SK-N-SH (cell line): ENCODE results near the gene PCED1B. TPM values are rescaled to one million over a fixed set of nuclear protein-coding genes. Genes with fewer than 3 reads are reported as not detected.
A peak's percentile ranks its signal among the peaks of the same experiment; 100 is the strongest.

Experiments used
- CTCF ChIA-PET: fragments of 300-600, 350-600 bp; formaldehyde crosslinking; extraction: SDS; loops from one replicate; lab custom pipeline; 2021; lab: Yijun Ruan, JAX
- POLR2A ChIA-PET: fragments of 350-600 bp; sonication (Branson Sonifier 250); formaldehyde crosslinking; extraction: SDS; loops from one replicate; lab custom pipeline; 2020; ENCODE audit warnings: antibody characterized with exemption, inconsistent platforms; lab: Yijun Ruan, JAX
- DNase-seq: peaks from one replicate; pipeline ENCODE4 v3.0.0; 2012
- H2AFZ ChIP-seq: fragments of 200-600 bp; sonication (generic); 2 replicates; pipeline ENCODE4 v1.8.1; 2016; ENCODE audit warnings: antibody characterized with exemption, mild to moderate bottlenecking, low read depth
- H3F3A ChIP-seq: fragments of 200-600 bp; sonication (generic); replicated peaks from 2 replicates; pipeline ENCODE3; 2016; ENCODE audit warnings: antibody characterized with exemption, mild to moderate bottlenecking; ENCODE audit not compliant: insufficient read depth
- H3K27ac ChIP-seq, 2 experiments: fragments of 200-500 bp in 1 of 2; fragments of 200-600 bp in 1 of 2; sonication (Bioruptor generic) in 1 of 2; sonication (generic), shearing (Covaris generic) in 1 of 2; 2 replicates each; pipeline versions ENCODE4 v1.5.1 to v1.6.1; 2014 to 2016; ENCODE audit warnings: low read depth in 2 of 2, inconsistent platforms in 1 of 2, low read length in 1 of 2, mild to moderate bottlenecking in 1 of 2, mixed read lengths in 1 of 2
- H3K27me3 ChIP-seq: fragments of 200-600 bp; sonication (generic), shearing (Covaris generic); 2 replicates; pipeline ENCODE4 v1.6.1; 2016; ENCODE audit warnings: mixed run types; ENCODE audit not compliant: insufficient read depth
- H3K36me3 ChIP-seq, 2 experiments: fragments of 200-500 bp in 1 of 2; fragments of 200-600 bp in 1 of 2; sonication (Bioruptor generic) in 1 of 2; sonication (generic) in 1 of 2; replicated peaks in 1 of 2; 2 replicates each; pipeline versions ENCODE3 to v1.5.1; 2014 to 2016; ENCODE audit warnings: low read length in 1 of 2, mild to moderate bottlenecking in 1 of 2; ENCODE audit not compliant: insufficient read depth in 2 of 2, control insufficient read depth in 1 of 2
- H3K4me1 ChIP-seq, 2 experiments: fragments of 200-500 bp in 1 of 2; fragments of 200-600 bp in 1 of 2; sonication (Bioruptor generic) in 1 of 2; sonication (generic), shearing (Covaris generic) in 1 of 2; 2 replicates each; pipeline versions ENCODE4 v1.5.1 to v1.6.1; 2014 to 2016; ENCODE audit warnings: low read depth in 1 of 2, low read length in 1 of 2, mixed run types in 1 of 2; ENCODE audit not compliant: insufficient read depth in 2 of 2, control insufficient read depth in 1 of 2
- H3K4me2 ChIP-seq: fragments of 200-600 bp; sonication (generic), shearing (Covaris generic); 2 replicates; pipeline ENCODE4 v1.6.1; 2017; ENCODE audit warnings: mixed run types
- H3K4me3 ChIP-seq, 2 experiments: fragments of 200-500 bp in 1 of 2; fragments of 200-600 bp in 1 of 2; sonication (Bioruptor generic) in 1 of 2; sonication (generic), shearing (Covaris generic) in 1 of 2; 2 replicates each; pipeline versions ENCODE4 v1.5.1 to v1.8.1; 2014 to 2016; ENCODE audit warnings: low read depth in 2 of 2, inconsistent platforms in 1 of 2, low read length in 1 of 2, mild to moderate bottlenecking in 1 of 2, mixed read lengths in 1 of 2, moderate library complexity in 1 of 2
- H3K79me2 ChIP-seq: fragments of 200-600 bp; sonication (generic); 2 replicates; pipeline ENCODE4 v1.8.1; 2017; ENCODE audit warnings: mild to moderate bottlenecking; ENCODE audit not compliant: insufficient read depth
- H3K9ac ChIP-seq: fragments of 200-600 bp; sonication (generic); 2 replicates; pipeline ENCODE4 v1.6.1; 2017; ENCODE audit warnings: mixed run types
- H3K9me2 ChIP-seq: fragments of 200-600 bp; sonication (generic); 2 replicates; pipeline ENCODE4 v1.6.1; 2017; ENCODE audit warnings: mixed run types
- H3K9me3 ChIP-seq: fragments of 200-600 bp; sonication (generic); 2 replicates; pipeline ENCODE4 v1.6.1; 2017; ENCODE audit warnings: mixed run types, mild to moderate bottlenecking, moderate library complexity
- H4K20me1 ChIP-seq: fragments of 200-600 bp; sonication (generic); 2 replicates; pipeline ENCODE4 v1.6.1; 2017; ENCODE audit warnings: mild to moderate bottlenecking, mixed run types; ENCODE audit not compliant: insufficient read depth
- CHD2 ChIP-seq: fragments of 150-350 bp; IDR thresholded peaks from 2 replicates; pipeline ENCODE4 v1.6.1; 2018; ENCODE audit warnings: low read length; ENCODE audit not compliant: partially characterized antibody
- CTCF ChIP-seq: fragments of 200-600 bp; sonication (generic); IDR thresholded peaks from 2 replicates; pipeline ENCODE4 v1.6.1; 2017; ENCODE audit warnings: antibody characterized with exemption, mild to moderate bottlenecking, moderate library complexity
- ELF1 ChIP-seq: IDR thresholded peaks from 2 replicates; pipeline ENCODE4 v1.4.0; 2012
- EP300 ChIP-seq, 2 experiments: IDR thresholded peaks; 2 replicates each; pipeline versions ENCODE4 v1.4.0 to v1.6.1; 2012; ENCODE audit warnings: borderline replicate concordance in 1 of 2, low read depth in 1 of 2, low read length in 1 of 2
- FOSL2 ChIP-seq: IDR thresholded peaks from 2 replicates; pipeline ENCODE4 v1.4.0; 2012; ENCODE audit warnings: low read depth, mild to moderate bottlenecking, moderate library complexity, borderline replicate concordance
- FOXJ3 ChIP-seq: sonication (generic); formaldehyde crosslinking; IDR thresholded peaks from 2 replicates; pipeline ENCODE4 v1.5.1; 2020; ENCODE audit warnings: mild to moderate bottlenecking, missing genetic modification reagents
- FOXM1 ChIP-seq: IDR thresholded peaks from 2 replicates; pipeline ENCODE4 v1.4.0; 2012; ENCODE audit warnings: low read depth, mild to moderate bottlenecking
- GABPA ChIP-seq: IDR thresholded peaks from 2 replicates; pipeline ENCODE4 v1.4.0; 2012; ENCODE audit warnings: low read depth, mild to moderate bottlenecking
- JUND ChIP-seq: IDR thresholded peaks from 2 replicates; pipeline ENCODE4 v1.4.0; 2012
- MAX ChIP-seq: IDR thresholded peaks from 2 replicates; pipeline ENCODE4 v1.4.0; 2012; ENCODE audit warnings: low read depth
- MEF2A ChIP-seq: IDR thresholded peaks from 2 replicates; pipeline ENCODE4 v1.4.0; 2012; ENCODE audit warnings: low read depth, borderline replicate concordance
- MXI1 ChIP-seq: IDR thresholded peaks from 2 replicates; pipeline ENCODE4 v1.6.1; 2012; ENCODE audit warnings: mild to moderate bottlenecking, low read depth, low read length, improper control_type of control experiment
- POLR2AphosphoS5 ChIP-seq: IDR thresholded peaks from 2 replicates; pipeline ENCODE4 v1.6.1; 2012; ENCODE audit warnings: low read depth, low read length
- RAD21 ChIP-seq: IDR thresholded peaks from 2 replicates; pipeline ENCODE4 v1.6.1; 2012; ENCODE audit warnings: mild to moderate bottlenecking, low read length
- REST ChIP-seq: IDR thresholded peaks from 2 replicates; pipeline ENCODE4 v1.6.1; 2012; ENCODE audit warnings: mild to moderate bottlenecking, low read depth, low read length, moderate library complexity
- RXRA ChIP-seq: IDR thresholded peaks from 2 replicates; pipeline ENCODE4 v1.4.0; 2012; ENCODE audit warnings: low read depth, mild to moderate bottlenecking, borderline replicate concordance
- SIN3A ChIP-seq: IDR thresholded peaks from 2 replicates; pipeline ENCODE4 v1.6.1; 2012; ENCODE audit warnings: low read depth, mild to moderate bottlenecking, low read length, moderate library complexity, borderline replicate concordance
- SMC3 ChIP-seq: IDR thresholded peaks from 2 replicates; pipeline ENCODE4 v1.6.1; 2012; ENCODE audit warnings: low read depth, low read length, improper control_type of control experiment
- TAF1 ChIP-seq: IDR thresholded peaks from 2 replicates; pipeline ENCODE4 v1.6.1; 2012; ENCODE audit warnings: low read depth, mild to moderate bottlenecking, low read length, moderate library complexity, borderline replicate concordance
- TEAD4 ChIP-seq: IDR thresholded peaks from 2 replicates; pipeline ENCODE4 v1.4.0; 2012; ENCODE audit warnings: mild to moderate bottlenecking, borderline replicate concordance; ENCODE audit not compliant: insufficient read depth
- USF1 ChIP-seq: IDR thresholded peaks from 2 replicates; pipeline ENCODE4 v1.4.0; 2012; ENCODE audit warnings: low read depth, borderline replicate concordance
- YY1 ChIP-seq: IDR thresholded peaks from 2 replicates; pipeline ENCODE4 v1.4.0; 2012; ENCODE audit warnings: low read depth, mild to moderate bottlenecking
- WGBS: methylation state at CpG from one replicate; pipeline ENCODE4 v1.1.6; 2017; ENCODE audit warnings: low lambda C conversion rate; 5-methylcytosine and 5-hydroxymethylcytosine counted together
- polyA plus RNA-seq, 3 experiments: library from polyadenylated mRNA; depleted of rRNA; stranded (reverse); fragments of >200 nt; gene quantifications; 2 replicates each; pipeline ENCODE4 v1.2.3, GENCODE V29; 2012

The PCED1B gene
- polyA plus RNA-seq, 1 of the 3 experiments (the other 2 are of a cell fraction): 0.21 TPM

GRCh38 chr12:47249082-47249481, 169.7 kb downstream of the PCED1B start:
- Histone ChIP-seq H3K9me2 (no peaks in the 10 kb centered on the region), H3K4me3 (no peak overlapping the region), H3K9me3 (no peaks in the 10 kb centered on the region), H4K20me1 (no peaks in the 10 kb centered on the region), H3K4me1 (no peaks in the 10 kb centered on the region), H3K9ac (no peak overlapping the region), H3K79me2 (no peaks in the 10 kb centered on the region), H3K27me3 (peaks cover 22% of the 10 kb centered on the region; the same call in 1 of the 2 replicates), H3F3A (no peaks in the 10 kb centered on the region), H3K36me3 (no peaks in the 10 kb centered on the region), H3K4me2 (peak overlapping the region; percentile 36; the same call in 1 of the 2 replicates), H3K27ac (no peak overlapping the region), H2AFZ (0 out of 2 replicates have a peak overlapping the region, but pooled peaks have one; percentile 69)
- no peak for DNase-seq
- CTCF ChIA-PET: no interaction called here
- POLR2A ChIA-PET: no interaction called here
- TF ChIP-seq FOXJ3 (CRISPR knock-in tag) (no peak), FOXM1 (no peak)
- WGBS: 5% methylated on average over 4 of the region's 4 CpGs

- ChIA-PET POLR2A (no interaction called here), CTCF (no interaction called here)
- 9% methylated on average over 7 of the region's 7 CpGs for WGBS
- no peak overlapping the region for H3K9ac ChIP-seq
- H2AFZ ChIP-seq: peak overlapping the region; percentile 69; the same call in 1 of the 2 replicates
- no peak for DNase-seq
- peak overlapping the region; percentile 36; the same call in 1 of the 2 replicates for H3K4me2 ChIP-seq
- no peaks in the 10 kb centered on the region for H3K36me3 ChIP-seq
- no peaks in the 10 kb centered on the region for H3K9me2 ChIP-seq
- H4K20me1 ChIP-seq: no peaks in the 10 kb centered on the region
- no peaks in the 10 kb centered on the region for H3K79me2 ChIP-seq
- no peaks in the 10 kb centered on the region for H3K4me1 ChIP-seq
- no peak overlapping the region for H3K27ac ChIP-seq
- H3K4me3 ChIP-seq: no peak overlapping the region
- H3F3A ChIP-seq: no peaks in the 10 kb centered on the region
- H3K27me3 ChIP-seq: peaks cover 14% of the 10 kb centered on the region; the same call in 1 of the 2 replicates
- no peaks in the 10 kb centered on the region for H3K9me3 ChIP-seq
- TF ChIP-seq MAX (no peak), TEAD4 (no peak), TAF1 (no peak), CTCF (no peak), GABPA (no peak), ELF1 (no peak), POLR2AphosphoS5 (no peak), FOSL2 (no peak), RXRA (no peak), JUND (no peak), MEF2A (no peak), REST (no peak), RAD21 (no peak), EP300 (IDR thresholded peaks at IDR 0.05; ENCODE audit: borderline replicate concordance in 1 of 2, low read depth in 1 of 2, low read length in 1 of 2) (no peak), YY1 (no peak), CHD2 (no peak), MXI1 (no peak), USF1 (no peak), SIN3A (no peak), SMC3 (no peak)
Observed at GRCh38 chr12:47249719-47250357, 170.4 kb downstream of the PCED1B start.
